HG03565 (cell line): Measurements from ENCODE around the gene CACNA1I.

Source experiments
- ATAC-seq: cut with Tn5 transposase; IDR thresholded peaks from one replicate; pipeline ENCODE4 v1.9.1; 2021; ENCODE audit warnings: mild to moderate bottlenecking, moderate library complexity; ENCODE audit not compliant: unreplicated experiment

The CACNA1I gene

GRCh38 chr22:39621826-39622225 lies 51.3 kb downstream of the CACNA1I start:
- ATAC-seq: no peak

- ATAC-seq: no peak
Observed at GRCh38 chr22:39622881-39623367, 52.4 kb downstream of the CACNA1I start.

- ATAC-seq: no peak
Observed at GRCh38 chr22:39623603-39624500, 53.3 kb downstream of the CACNA1I start.

DNA sequence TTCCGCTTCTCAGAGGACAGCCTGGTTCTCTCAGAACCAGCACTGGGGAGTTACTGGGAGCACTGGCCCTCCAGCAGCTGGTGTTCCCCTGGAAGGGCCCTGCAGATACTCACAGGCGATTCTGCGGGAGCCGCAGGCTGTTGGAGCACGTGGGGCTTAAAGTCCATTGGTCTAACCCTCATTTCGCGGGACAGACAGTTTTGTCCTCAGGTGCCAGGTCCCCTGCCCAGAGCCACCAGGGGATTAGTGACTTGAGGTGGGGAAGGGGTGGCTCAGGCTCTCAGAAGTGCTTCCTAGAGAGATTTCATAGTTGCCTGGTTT lies 53.9 kb downstream of the CACNA1I start:
- no peak for ATAC-seq

GRCh38 chr22:39625569-39626537 lies 55.3 kb downstream of the CACNA1I start:
- ATAC-seq: no peak

DNA sequence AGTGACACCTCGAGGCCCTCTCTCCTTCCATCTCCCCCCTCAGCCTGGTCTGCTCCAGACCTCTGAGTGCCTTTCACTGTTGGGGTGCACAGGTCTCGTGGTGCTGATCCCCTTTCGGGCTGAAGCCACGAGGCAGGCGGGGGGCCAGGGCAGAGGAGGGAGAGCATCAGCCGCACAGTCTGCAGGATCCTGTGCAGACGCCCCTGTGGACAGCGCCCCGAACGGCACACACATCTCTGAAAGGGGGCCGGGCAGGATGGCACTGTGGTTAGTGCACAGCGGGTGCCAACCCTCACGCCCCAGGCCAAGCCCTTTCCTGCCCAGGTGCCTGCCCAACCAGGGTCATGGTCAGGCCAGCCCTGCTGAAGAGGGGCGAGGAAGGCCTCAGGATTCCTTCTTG lies 56.7 kb downstream of the CACNA1I start:
- ATAC-seq: no peak

DNA sequence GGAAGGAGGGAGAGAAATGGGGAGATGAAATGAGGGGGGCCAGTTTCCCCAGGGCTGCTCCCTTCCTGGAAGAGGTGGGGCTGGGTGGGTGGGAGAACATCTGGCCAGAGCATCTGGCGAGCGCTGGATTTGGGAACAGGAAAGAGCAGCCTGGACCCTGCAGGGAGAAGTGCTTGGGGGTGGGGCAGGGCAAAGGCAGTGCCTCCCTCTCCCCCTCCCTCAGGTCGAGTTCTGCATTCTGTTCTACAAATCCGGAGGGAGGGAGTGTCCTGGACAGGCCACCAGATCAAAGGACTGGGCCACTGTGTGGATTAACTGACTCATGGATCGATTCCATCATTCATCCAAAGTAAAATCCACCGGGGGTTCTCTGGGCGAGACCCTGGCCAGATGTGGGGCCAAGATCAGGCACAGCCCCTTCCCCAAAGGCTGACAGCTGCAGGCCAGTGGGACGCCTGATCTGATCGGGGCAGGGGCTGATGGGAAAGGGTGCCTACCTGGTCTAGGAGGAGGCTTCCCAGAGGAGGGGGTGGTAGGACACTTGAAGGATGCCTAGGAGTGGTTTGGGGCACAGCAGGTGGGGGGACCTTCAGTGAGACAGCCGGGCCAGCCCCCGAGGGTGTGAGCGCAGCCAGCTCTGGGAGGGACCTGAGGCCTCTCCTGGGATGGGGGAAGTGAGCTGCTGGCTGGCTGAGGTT lies 57.5 kb downstream of the CACNA1I start:
- no peak for ATAC-seq

- no peak for ATAC-seq
Observed at GRCh38 chr22:39628563-39629080, 58.1 kb downstream of the CACNA1I start.

- no peak for ATAC-seq
Observed at GRCh38 chr22:39629851-39630250, 59.3 kb downstream of the CACNA1I start.

DNA sequence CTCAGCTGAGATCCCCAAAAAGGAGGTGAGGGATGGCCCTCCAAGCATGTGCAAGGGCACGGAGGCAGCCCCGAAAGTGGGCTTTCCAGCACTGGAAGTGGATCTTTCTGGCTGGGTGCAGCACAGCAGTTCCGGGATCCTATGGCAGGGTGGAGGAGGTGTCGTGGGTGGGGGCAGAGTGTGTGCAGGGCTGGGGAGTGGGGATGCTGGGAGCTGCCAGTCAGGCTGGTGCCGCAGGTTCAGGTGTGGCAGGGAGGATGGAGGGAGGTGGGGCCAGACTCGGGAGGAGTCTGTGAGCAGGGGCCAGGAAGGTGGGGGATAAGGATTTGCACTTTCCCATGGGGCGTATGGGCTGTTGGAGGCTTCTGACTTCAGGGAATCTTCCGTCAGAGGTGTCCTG lies 60.2 kb downstream of the CACNA1I start:
- ATAC-seq: no peak

DNA sequence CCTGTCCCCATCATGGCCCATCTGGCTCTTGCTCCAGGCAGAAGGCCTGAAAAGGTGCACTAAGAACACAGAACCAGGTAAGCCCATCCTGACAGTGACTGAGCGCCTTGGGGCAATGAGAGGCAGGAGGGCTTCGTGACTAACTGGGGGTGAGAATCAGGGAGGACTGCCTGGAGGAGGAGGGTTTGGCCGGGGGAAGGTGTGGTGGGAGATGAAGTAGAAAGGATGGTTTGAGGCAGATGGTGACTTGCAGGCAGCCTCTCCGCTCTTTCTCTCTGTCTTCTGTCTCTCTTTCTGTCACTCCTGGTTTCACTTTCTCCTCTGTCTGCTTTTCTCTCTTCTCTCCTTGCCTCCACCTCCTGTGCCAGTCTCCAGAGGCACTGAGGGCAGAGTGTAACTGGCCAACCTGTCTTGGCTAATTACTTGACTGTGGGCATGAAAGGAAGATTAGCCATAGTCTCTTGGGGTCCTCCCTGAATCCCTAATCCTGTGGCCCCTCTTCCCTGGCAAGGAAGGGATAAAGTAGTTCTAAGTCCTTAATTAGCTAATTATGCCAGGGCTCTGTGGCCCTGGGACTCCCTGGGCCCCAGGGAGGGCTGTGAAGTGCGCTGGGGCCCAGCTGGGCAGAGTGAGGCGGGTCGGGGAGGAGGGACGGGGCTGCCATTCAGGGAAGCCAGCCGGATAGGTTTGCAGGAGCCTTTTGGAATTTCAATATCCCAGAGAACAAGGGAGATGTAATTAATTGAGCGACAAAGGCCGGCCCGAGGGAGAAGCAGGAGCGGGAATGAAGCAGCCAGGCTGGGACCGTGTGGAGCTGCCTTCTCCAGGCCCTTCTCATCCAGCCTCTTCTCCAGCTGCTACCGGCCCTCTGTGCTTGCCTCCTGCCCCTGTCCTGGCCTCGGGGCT lies 61.1 kb downstream of the CACNA1I start:
- no peak for ATAC-seq

GRCh38 chr22:39634530-39635405 lies 64.2 kb downstream of the CACNA1I start:
- ATAC-seq: no peak

DNA sequence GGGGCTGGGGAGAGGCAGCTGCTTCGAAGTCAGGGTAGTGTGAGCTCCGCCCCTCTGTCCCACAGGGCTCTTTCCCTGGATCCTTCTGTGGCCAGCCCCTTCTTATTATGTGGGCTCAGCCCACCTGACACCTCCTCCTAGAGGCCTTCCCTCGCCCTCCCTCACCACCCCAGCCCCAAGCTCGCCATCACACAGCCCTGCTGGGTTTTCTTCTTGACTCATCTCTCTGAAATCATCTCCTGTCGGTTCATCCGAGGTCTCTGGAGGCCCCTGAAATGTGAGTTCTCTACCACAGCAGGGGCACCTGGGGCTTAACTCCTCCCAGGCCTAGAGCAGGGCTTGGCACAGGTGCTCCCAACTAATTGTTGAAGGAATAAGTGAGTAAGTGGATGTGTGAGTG lies 65.2 kb downstream of the CACNA1I start:
- ATAC-seq: no peak

DNA sequence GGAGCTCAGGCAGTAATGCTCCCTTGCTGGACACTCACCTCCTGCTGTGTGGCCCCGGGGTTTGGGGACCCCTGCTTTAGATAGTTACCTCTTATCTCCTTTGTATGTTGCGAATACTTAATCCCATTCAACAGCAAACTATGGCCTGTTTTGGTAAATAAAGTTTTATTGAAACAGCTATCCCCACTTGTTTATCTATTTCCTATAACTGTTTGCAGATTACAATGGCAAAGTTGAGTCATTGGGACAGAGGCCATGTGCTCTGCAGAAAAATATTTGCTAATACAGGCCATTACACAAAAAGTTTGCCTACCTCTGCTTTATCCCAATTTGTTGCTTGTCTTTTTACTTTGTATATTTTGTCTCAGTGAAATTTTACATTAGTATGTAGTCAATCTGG lies 68.4 kb downstream of the CACNA1I start:
- no peak for ATAC-seq

- ATAC-seq: no peak
Observed at GRCh38 chr22:39641660-39642310, 71.2 kb downstream of the CACNA1I start.

GRCh38 chr22:39643311-39644083 lies 72.9 kb downstream of the CACNA1I start:
- ATAC-seq: no peak

- no peak for ATAC-seq
Observed at GRCh38 chr22:39645532-39645931, 75.0 kb downstream of the CACNA1I start.
